Hepatic stellate cell (primary cell): ENCODE data around the gene PPP1R12C.
A peak's percentile ranks its signal among the peaks of the same experiment; 100 is the strongest.

Experiments used
- DNase-seq: peaks from one replicate; pipeline ENCODE4 v3.0.0; 2011; ENCODE audit warnings: low spot score

The PPP1R12C gene

DNA sequence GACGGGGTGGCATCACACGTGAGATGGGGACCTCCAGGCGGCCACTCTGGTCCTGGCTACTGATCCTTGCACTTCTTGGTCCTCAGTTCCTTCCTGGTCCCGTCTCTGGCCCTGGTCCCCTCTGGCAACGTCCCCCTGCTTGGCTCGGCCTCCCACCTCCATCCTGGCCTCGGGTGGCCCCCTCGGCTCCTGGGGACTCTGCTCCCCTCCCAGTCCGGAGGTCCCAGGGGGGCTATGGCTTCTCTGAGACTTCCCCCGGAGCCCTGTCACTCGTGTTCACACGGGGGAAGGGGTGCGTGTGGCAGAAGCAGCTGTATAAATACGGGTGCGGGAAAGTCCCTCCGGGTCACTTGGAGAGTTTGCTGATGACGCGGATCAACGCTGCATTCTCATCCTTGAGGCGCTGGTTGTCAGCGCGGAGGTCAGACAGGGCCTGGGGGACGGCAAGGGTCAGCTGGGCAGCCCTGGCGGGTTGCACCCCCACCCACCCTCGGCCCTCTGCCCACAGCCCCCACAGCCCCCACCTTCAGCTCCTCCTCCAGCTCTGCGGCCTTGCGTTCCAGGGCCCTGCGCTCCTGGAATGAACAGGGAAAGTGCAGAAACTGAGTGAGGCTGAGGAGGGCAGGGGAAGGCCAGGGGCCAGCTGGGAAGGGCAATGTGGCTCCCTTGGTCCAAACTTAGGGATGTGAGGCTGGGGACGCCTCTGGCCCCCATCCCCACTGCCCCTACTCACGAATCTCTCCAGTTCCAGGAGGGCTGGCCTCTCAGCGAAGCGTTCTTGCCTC lies 26.1 kb downstream of the PPP1R12C start:
- DNase-seq: no peak

GRCh38 chr19:55090564-55090963 lies 26.9 kb downstream of the PPP1R12C start:
- no peak for DNase-seq

DNA sequence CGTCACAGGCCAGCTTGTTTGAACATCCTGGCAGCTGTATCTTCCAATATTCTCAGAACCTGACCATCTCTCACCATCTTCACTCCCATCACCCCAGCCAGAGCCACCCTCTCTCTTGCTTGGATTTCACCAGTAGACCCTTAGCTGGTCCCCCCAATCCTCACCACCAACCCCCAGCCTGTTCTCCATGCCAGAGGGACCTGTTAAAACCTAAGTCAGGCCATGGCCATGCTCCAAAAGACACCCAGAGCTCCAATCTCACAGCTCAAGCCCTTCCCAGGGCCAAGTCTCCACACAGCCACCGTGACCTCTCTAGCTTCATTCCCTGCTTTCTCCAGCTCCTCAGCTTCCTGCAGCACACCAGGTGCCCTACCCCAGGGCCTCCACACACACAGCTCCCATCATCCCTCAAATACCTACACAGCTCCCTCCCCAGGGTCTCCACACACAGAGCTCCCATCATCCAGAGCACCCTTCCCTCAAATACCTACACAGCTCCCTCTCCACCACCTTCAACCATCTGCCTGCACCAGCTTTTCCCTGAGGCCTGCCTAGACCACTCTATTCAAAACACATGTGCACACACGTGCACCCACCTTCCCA lies 28.0 kb downstream of the PPP1R12C start:
- DNase-seq: no peak

- peak; percentile 81 for DNase-seq
These were observed 28.7 kb downstream of the PPP1R12C start for GRCh38 chr19:55088543-55089341.

- DNase-seq: no peak
These were observed 29.4 kb downstream of the PPP1R12C start for GRCh38 chr19:55088021-55088451.

- peak; percentile 78 for DNase-seq
These were observed 29.9 kb downstream of the PPP1R12C start for GRCh38 chr19:55087542-55087901.

DNA sequence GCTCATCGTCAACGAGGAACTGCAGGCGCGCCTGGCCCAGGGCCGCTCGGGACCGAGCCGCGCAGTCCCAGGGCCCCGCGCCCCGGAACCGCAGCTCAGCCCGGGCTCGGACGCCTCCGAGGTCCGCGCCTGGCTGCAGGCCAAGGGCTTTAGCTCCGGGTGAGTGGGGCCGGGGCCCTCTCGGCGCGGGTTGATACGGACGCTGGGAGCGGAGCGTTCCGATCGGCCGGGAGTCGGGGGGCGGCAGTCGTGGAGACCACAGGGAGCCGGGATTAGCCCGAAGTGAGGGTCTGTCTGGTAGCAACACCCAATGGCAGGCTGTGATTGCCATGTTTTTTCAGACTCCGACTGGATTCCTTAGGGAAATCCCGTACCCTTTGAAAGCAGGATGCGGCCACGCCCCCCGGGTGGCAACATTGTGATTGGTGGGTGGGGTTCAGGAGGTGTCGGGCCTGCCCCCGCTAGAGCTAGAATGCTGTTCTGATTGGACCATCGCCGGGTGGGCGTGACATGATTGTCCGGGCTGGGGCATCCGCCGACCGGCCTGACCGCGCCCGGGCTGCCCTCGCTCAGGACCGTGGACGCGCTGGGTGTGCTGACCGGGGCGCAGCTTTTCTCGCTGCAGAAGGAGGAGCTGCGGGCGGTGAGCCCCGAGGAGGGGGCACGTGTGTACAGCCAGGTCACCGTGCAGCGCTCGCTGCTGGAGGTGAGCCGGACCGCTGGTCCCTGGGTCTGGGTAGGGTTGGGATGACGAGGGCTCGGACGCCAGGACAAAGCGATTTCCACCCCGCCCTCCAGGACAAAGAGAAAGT lies 30.5 kb downstream of the PPP1R12C start:
- DNase-seq: peak; percentile 100

DNA sequence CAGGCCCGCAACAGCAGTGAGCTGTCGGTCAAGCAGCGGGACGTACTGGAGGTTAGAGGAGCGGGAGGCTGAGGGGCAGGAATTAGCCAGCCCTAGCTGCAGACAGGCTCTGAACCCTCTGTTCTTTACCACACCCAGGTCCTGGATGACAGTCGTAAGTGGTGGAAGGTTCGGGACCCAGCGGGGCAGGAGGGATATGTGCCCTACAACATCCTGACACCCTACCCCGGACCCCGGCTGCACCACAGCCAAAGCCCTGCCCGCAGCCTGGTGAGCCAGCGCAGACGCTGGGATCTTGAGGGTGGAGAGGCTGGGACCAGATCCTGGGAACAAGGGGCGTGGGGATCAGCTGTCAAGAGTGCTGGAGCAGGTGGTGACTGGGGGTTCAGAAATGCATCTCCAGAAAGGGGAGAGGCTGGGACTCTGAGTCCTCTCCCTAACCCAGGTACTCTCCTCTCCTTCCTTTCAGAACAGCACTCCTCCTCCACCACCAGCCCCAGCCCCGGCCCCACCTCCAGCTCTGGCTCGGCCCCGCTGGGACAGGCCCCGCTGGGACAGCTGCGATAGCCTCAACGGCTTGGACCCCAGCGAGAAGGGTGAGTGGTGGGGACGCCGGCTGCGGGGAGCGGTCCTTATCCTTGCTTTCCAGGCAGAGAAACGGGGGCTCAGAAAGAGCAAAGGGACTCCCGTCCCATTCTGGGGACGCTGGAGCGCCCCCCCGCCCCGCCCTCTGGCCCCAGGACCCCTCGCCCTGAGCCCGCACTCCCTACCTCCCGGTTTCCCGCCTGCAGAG lies 31.3 kb downstream of the PPP1R12C start:
- DNase-seq: no peak

DNA sequence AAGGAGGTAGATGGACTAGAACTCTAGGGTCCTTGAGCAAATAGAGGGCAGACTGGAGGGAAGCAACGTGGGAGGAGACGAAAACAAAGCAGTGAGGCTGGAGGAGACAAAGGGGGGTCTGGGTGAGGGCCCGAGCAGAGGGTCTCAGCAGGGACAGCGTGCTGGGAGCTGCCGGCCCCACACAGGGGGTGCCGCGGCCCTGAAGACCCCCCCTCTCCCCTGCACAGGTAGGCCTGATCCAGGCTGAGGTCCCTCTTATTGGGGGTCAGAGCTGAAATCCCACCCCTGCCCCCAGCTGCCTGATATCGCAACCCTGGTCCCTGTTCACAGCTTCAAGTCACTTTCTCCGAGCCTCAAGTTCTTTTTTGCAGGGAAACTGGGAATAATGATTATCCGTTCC lies 33.0 kb downstream of the PPP1R12C start:
- DNase-seq: no peak

DNA sequence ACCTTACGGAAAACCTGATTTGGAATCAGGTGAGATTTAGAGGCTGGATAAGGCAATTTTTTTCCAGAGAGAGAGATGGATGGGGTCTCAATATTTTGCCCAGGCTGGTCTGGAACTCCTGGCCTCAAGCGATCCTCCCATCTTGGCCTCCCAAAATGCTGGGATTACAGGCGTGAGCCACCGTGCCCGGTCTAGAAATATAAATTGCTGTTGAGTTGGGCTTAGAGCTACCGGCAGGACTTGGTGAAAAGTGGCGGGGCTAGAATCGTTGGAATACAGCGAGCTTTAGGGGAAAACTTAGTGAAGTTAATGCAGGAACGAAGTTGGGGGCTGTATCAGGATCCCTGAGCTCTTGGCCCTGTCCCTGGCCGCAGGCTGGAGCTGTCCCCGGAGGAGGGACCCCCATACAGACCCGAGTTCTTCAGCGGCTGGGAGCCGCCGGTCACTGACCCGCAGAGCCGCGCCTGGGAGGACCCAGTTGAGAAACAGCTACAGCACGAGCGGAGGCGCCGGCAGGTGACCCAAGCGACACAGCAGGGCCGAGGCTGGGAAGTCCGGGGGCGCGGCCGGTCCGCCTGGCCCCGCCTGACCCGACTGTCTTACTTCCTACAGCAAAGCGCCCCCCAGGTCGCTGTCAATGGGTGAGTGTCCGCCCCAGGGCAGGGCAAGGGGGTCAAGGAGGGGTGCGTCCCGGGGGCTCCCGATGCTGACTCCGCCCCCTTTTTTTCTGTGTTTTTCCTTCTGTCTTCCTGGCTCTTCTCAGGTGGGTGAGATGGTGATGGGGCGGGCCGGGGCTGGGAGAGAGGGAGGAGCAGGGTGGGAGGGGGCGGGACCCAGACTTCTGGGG lies 34.2 kb downstream of the PPP1R12C start:
- DNase-seq: no peak

DNA sequence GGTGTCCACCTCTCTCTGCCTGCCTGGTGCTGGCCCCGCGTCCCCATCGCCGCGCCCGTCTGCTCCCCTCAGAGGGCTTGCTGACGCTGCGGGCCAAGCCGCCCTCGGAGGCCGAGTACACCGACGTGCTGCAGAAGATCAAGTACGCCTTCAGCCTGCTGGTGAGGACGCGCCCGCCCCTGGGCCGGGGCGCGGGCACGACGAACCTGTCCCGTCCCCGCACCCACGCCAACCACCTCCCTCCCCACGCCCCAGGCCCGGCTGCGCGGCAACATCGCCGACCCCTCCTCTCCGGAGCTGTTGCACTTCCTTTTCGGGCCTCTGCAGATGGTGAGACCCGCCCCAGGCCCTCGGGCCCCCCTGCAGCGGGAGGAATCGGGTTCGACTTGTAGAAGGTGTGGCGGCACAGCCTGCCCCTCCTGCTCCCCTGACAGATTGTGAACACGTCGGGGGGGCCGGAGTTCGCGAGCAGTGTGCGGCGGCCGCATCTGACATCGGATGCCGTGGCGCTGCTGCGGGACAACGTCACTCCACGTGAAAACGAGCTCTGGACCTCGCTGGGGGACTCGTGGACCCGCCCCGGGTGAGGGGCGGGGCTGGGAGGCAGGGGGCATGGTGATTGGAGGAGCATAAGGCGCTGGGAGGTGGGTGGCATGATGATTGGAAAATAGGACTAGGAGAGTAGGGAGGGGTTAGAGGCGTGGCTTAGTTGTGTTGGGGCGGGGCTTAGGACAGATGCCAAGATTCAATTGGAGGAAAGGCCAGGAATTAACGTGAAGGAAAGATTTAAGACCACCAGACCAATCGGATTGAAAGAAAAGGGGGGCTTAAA lies 35.2 kb downstream of the PPP1R12C start:
- peak; percentile 54 for DNase-seq

- DNase-seq: no peak
These were observed 35.7 kb downstream of the PPP1R12C start for GRCh38 chr19:55081770-55082019.

DNA sequence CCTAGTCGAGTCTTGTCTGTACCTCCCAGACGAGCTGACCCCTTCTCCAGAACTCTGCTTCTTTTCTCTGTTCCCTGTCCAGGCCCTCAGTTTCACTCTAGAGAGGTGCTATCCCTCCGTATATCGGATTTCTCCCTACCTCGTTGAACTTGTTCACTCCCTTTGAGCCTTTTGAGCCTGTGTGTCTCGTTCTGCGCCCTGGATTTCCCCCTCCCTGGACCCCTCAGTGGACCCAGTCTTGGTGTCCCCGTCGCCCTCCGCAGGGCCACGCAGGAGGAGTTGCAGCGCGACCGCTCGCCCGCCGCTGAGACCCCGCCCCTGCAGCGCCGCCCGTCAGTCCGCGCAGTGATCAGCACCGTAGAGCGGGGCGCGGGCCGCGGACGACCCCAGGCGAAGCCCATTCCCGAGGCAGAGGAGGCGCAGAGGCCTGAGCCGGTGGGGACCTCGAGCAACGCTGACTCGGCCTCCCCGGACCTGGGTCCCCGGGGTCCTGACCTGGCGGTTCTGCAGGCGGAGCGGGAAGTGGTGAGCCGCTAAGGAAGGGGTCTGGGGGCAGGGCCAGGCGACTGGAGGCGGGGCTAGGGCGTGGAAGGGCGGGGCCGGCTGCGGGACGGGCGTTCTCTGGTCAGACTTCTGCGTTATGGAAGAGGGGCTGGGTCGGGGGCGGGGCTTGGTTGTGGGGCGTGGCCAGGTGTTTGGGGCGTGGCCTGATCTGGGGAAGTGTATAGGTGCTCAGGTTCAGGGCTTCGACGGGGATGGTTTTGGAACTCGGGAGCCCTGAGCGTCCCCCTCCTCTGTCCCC lies 36.3 kb downstream of the PPP1R12C start:
- DNase-seq: peak; percentile 63

DNA sequence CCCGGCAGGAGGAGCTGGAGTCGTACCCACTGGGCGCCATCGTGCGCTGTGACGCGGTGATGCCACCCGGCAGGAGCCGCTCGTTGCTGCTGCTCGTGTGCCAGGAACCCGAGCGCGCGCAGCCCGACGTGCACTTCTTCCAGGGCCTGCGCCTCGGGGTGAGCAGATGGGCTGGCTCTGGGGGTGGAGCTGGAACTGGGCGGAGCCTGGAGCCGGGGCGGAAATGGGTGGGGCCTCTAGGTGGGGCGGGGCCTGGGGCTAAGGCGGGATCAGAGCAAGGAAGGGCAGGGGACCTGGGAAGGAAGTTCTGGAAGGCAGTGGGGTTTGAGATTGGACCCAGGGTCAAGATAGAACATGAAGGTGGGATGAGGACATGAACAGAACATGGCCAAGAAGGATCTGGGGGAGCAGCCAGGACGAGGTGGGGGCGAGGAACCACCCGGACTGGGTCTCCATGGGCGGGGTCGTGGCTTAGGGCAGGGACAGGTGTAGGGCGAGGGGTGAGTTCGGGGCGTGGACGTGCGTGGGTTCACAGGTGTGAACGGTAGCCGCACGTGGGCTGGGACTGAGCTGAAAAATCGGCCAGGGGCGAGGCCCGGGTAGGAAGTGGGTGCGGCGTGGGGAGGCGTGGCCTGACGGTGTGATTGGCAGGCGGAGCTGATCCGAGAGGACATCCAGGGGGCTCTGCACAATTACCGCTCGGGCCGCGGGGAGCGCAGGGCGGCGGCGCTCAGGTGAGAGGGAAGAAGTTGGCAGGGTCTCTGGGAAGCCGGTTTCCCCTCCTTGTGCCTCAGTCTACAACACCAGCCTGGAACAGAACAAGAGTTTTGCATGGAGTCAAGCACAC lies 37.1 kb downstream of the PPP1R12C start:
- DNase-seq: peak; percentile 84

- no peak for DNase-seq
These were observed 37.9 kb downstream of the PPP1R12C start for GRCh38 chr19:55079400-55080038.

DNA sequence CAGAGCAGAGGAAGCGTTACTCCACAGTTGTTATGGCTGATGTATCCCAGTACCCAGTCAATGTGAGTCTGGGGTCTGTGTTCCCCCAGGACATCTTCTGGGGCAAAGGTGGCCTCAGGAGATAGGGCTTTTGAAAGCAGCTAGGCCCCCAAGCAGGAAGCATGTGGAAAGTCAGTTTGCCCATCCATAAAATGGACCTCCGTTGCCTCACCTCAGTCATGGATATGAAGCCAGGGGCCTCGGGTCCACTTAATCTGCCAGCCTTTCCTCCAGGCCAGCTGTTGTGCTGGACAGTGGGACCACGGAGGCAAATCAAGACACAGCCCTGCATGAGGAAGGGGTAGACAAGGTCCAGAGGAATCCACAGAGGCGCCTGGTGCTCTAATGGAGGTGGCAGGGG lies 38.4 kb downstream of the PPP1R12C start:
- DNase-seq: no peak

- DNase-seq: no peak
These were observed 40.3 kb downstream of the PPP1R12C start for GRCh38 chr19:55077106-55077505.
